22Rv1 (cell line): ENCODE measurements around the gene SRA1.

ENCODE experiments used
- CTCF ChIP-seq: fragments of 450-650 bp; IDR thresholded peaks from 2 replicates; pipeline ENCODE4 v1.5.1; 2017; ENCODE audit warnings: mild to moderate bottlenecking
- ZFX ChIP-seq: fragments of 450-650 bp; IDR thresholded peaks from 2 replicates; pipeline ENCODE4 v1.6.1; 2017; ENCODE audit warnings: antibody characterized with exemption, borderline replicate concordance

- TF ChIP-seq CTCF (no peak), ZFX (no peak)
Observed at GRCh38 chr5:140548791-140549190, 8.5 kb downstream of the SRA1 start.
